ENCODE results near the gene ODR4.
"Not testable (repeated sequence)": the region's sequence is repeated elsewhere in the genome, so short reads cannot be mapped to it uniquely, and the experiment has no call there.

Gene ODR4

DNA sequence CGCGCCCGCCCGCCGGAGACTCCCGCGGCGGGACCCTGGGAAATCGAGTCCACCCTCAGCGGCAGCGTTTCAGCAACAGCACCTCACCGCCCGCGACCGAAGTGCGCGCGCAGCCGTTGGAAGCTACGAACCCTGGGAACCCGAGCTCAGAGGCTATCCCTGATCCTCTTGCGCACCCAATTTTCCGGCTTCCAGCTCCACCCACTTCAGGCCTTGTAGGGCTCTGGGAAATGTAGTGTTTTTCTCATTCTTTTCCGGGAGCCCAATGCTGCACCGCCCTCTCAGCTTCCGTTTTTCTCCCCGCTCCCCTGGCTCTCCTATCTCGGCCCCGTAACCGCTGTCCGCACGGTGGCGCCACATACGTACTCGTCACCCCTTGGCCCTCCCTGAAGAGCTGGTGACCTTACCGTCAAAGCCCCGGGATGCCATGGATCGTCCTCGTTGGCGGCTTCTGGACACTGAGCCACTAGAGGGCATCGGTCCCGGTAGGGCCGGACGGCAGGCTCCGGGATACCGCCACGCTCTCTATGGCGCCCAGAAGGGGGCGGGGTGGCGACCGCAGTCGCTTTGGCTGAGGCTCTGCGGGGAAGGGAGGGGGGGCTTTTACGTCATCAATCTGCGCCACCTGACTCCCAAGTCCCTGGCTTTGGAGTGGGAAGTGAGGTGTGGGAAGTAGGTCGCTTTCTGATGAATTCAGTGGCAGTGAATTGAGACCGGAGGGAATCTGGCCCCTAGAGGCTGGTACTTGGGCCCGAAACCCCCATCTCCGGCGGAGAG lies at the start of gene ODR4, which contains the start of gene TPR:
Gene ODR4 (plus strand): TSS at position 687 of the 777 bp plus-strand sequence. CDS start 3,948 bp downstream, outside the sequence.
Gene TPR (minus strand): TSS at position 102 of the 777 bp plus-strand sequence. CDS start 225 bp downstream, outside the sequence.
- peak; percentile 95 for DNase-seq

DNA sequence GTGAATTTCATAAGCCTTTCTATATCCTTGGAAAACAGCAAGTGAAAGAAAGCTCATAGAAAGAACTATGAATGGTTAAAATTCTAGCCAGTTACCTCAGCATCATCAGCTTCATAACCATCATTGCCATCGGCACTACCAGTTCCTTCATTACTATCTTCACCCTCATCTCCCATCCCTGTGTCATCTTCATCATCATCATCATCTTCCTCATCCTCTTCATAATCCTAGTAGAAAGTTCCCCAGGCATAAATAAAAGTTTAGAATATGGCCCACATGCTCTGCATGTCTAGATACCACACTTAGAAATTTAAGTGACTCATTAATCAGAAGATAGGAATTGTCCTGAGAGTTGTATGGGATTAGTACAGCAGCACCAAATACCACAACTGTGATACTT lies 49.6 kb upstream of the ODR4 start:
- DNase-seq = no peak

DNA sequence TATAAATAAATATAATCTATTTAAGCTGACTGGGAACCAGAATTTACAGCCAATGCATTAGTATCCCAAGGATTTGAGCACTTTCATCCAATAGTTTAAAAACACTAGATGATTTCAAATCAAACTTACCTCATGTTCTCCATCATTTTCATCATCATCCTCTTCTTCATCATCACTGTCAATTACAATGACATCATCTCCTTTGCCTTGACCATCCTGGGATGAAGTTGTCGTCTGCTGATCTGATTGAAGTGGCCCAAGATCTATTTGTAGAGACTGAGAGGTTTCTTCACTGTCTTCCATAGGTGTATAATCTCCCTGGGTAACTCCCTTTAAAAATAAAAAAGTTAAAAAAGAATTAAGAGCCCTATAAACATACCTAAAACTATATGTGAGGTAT lies 48.3 kb upstream of the ODR4 start:
- DNase-seq = no peak

DNA sequence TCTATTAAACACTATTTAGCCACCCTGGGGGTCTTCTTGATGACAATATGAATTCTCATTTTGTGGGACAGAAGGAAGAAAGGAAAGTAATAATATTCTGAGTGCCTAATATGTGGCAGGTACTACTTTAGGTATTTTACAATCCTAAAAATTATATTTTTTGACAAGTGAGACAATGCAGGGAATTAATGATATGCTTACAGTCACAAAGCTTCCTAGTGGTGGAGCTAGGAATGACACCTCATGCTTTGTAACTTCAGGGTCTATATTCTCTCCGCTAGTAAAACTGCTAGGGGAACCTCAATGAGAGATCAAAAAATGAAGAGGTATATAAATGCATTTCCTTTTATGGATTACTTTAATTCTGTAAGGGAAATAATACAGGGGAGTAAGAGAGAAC lies 44.9 kb upstream of the ODR4 start:
- DNase-seq = no peak

DNA sequence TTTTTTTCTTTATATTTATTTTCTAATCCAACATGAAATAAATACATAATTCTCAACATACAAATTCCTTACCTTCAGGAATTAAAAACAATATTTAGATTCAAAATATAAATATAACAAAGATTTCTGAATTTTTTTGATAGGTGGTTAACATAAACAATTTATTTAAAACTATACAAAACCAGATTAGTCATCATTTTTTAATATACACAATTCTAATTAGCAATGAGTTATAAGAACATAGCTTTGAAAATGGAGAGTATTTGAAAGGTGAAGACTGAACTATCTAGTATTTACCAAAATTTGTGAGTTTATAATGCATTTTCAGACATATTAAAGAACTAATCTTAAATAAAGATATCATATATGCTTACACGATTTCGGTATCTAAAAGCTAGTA lies 38.1 kb upstream of the ODR4 start:
- DNase-seq = no peak

DNA sequence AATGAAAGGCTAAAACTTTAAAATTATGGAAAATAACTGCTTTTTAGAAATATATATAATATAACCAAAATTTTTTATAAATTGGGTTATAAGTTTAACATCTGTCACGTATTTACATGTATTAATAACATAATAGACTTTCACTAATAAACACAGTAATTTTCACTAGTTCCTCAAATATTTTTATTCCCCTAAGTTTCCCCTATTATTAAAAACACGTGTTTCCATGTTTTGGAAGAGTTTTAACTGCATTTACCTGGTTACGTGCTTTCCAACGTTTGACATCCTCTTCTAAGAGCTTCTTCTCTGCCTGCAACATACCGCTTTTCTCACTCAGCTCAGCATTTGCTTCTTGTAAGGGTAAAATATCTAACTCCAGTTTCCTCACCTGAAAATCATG lies 34.9 kb upstream of the ODR4 start:
- no peak for DNase-seq

DNA sequence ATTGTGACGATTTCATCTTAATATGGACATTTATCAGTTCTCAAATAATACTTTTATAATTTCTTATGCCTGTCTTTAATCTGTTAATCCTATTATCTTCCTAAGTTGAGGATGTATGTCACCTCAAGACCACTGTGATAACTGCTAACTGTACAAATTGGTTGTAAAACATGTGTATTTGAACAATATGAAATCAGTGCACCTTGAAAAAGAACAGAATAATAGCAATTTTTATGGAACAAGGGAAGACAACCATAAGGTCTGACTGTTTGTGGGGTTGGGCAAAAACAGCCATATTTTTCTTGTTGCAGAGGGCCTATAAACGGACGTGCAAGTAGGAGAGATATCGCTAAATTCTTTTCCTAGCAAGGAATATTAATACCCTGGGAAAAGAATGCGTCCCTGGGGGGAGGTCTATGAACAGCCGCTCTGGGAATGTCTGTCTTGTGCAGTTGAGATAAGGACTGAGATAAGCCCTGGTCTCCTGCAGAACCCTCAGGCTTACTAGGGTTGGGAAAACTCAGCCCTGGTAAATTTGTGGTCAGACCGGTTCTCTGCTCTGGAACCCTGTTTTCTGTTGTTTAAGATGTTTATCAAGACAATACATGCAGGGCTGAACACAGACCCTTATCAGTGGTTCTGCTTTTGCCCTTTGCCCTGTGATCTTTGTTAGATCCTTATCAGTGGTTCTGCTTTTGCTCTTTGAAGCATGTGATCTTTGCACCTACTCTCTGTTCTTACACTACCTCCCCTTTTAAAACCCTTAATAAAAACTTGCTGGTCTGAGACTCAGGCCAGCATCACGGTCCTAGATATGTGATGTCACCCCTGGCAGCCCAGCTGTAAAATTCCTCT lies 27.6 kb upstream of the ODR4 start:
- DNase-seq = not testable (repeated sequence)

DNA sequence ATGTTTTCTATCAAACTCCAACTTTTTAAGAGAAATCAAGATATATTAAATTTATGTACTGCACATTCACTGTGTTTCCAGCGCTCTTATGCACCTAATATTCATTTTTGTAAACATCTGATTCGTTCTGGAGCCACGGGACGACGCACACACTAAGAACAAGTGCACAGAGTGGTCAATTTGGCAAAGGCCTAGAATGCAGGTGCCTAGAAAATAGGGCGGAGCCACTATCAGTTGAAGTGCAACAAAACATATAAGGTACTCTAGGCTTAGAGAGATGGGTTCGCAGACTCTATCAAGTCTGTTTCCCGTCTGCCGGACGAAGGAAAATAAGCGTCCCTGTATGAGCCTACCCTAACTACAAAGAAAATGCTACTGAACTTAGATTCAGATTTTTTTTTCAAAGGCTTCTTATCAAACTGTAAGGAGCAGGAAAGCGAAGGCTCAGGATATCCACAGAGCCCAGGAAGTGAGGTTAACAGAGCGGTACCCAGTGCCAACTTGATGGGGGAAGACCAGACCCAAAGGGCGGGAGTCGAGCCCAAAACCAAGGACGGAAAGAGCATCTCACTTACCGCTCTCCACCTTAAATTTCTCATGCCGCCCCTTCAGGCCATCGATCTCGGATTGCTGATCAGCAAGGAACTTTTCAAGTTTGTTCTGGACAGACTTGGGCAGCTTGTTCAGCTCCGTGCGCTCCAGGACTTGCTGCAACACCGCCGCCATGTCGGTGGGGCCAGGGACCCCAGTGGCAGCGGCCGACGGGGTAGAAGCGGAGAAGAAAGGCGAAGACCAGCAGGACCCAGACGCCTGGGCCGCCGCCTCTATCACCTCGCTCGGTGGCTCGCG lies 1.1 kb upstream of the ODR4 start:
- peak; percentile 21 for DNase-seq

DNA sequence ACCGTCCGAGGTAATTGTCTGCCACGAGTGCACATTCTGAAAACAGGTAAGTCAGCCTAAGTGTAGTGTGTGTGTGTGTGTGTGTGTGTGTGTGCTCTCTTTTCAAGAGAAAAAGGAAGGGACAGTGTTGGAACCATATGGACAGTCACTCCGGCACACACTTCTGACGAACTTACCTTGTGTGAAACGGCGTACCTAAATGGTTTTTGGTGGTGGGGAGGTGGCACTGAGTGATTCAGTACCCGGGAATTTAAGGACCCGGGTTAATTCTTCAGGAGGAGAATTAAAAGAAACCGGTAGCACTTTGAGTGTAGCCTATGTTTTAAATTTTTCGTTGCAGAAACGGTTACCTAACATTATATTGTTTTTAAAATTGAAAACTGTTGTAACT lies 286 bp downstream of the ODR4 start:
- no peak for DNase-seq

DNA sequence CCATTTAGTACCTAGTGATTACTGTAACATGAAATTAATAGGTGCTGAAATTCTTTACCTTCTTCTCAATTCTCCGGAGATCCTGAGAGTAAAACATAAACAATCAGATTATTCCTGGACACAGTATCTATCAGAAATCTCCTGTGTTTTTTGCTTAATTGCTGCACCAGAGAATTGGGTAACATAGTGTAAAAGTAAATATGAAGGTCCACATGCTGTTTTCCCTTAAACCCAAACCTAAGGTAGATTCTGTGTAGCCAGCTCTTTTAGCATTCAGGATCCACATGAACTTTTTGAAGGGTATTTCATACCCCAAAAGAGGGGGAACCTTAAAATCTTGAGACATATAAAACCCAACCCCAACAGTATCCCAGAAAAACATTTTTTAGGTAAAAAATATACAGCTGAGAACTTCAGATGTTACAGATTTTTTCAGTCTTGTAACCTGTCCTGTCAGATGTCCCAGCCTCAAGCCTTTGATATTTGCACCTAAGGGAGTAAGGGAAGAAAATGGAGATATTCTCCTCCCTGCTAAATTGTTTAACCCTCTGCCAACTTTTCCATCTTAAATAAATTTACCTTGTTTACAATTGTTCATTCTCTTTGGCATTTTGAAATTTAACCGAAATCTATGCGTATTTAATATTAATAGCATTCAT lies 11.2 kb downstream of the ODR4 start:
- no peak for DNase-seq

DNA sequence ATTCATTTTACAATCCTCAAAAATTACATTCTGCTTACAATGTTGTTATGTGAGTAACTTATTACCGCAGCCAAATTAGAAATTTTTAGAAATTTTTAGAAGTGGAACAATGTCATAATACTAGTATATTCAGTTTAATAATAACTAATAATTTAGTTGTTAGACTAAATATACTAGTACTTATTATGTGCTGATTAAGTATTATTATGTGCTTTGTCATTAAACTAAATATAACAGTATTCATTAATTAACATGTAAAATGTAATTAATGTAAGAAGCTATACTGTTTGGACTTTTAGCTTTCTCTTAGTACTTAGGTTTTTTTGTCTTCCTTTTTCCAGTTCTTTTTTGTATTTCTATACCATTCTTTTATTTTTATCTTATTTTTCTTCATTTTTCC lies 15.3 kb downstream of the ODR4 start:
- DNase-seq = no peak

DNA sequence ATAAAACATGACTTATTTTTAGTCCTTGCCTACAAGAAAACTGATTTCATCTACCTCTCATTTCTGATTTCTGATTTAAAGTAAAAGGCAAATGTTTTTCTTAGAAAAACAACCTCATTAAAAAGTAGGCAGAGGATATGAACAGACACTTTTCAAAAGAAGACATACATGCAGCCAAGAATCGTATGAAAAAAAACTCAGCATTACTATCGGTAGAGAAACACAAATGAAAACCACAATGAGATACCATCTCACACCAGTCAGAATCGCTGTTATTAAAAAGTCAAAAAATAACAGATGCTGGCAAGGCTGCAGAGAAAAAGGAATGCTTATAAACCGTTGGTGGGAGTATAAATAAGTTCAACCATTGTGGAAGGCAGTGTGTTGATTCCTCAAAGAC lies 16.2 kb downstream of the ODR4 start:
- no peak for DNase-seq

DNA sequence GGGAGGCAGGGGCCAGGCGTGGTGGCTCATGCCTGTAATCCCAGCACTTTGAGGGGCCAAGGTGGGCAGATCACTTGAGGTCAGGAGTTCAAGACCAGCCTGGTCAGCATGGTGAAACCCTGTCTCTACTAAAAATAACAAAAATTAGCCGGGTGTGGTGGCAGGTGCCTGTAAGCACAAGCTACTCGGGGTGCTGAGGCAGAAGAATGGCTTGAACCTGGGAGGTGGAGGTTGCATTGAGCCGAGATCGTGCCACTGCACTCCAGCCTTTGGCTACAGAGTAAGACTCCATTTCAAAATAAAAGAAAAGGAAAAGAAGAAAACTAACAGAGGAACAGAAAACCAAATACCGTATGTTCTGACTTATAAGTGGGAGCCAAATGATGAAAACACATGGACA lies 17.1 kb downstream of the ODR4 start:
- DNase-seq = not testable (repeated sequence)

DNA sequence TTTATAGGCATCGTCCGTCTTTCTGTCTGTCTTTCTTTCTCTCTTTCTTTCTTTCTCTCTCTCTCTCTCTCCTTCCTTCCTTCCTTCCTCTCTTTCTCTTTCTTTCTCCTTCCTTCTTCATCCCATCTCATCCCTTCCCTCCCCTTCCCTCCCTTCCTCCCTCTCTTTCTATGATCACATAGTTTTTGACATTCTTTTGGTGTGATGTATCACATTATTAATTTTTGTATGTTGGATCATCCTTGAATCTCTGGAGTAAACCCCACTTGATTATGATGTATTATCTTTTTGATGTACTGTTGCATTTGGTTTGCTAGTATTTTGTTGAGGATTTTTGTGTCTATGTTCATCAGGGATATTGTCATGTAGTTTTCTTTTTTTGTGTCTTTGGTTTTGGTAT lies 25.8 kb downstream of the ODR4 start:
- not testable (repeated sequence) for DNase-seq

DNA sequence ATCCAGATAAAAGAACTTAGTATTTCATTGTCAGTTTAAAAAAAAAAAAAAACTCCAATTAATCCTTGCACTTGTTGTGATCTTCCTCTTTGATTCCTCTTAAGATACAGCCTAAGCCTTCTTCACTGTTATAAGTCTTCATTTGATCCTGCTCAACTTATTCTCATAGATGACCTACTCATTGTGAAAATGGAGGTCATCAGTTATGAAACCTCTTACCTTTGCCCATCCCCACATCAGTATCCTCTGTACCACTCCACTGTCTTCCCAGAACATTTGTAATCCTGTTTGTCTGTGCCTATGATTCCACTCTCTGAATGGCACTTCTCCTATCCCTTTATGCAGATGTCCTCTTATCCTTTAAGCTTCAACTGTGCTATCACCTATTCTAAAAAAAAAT lies 28.0 kb downstream of the ODR4 start:
- DNase-seq = no peak

DNA sequence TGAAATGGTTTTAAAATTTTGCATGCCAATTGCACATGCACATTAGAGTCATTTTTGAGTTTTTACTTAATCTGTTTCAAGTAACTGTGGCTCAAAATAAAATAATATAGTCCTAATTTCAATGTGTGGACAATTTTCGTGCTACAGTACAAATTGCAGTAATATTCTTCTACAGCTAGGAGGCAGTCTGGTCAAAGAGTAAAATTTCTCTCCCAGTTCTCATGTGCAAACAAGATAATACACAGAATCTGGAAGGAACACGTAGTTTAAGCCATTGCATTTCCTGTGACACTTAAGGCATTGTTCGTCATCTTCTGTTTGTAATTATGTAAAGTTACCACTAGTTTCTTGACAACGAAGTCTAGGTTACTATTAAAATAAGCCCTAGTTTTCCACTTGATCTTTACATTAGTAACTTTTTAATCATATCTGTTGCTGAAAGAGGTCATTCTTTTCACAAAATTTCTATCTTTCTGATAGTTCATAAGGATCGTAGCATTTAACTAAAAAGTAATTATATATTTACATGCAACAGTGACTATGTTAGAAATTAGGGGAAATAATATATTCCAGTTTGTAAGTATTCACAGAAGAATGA lies 28.9 kb downstream of the ODR4 start:
- no peak for DNase-seq

DNA sequence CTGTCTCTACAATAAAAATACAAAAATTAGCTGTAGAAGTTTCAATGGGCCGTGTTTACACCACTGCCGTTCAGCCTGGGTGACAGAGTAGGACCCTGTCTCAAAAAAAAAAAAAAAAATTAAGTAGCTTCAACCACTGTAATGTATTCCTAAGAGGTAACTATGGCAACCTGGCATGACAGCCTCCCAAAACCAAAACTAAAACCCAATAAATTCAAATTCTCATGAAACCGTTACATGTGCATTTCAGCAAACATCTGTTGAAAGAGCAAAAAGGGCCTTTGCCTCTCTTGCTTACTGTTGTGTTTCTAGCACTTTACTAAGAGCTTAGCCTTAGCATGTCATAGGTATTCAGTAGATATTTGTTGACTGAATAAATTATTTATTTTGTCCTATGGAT lies 33.5 kb downstream of the ODR4 start:
- DNase-seq = no peak

DNA sequence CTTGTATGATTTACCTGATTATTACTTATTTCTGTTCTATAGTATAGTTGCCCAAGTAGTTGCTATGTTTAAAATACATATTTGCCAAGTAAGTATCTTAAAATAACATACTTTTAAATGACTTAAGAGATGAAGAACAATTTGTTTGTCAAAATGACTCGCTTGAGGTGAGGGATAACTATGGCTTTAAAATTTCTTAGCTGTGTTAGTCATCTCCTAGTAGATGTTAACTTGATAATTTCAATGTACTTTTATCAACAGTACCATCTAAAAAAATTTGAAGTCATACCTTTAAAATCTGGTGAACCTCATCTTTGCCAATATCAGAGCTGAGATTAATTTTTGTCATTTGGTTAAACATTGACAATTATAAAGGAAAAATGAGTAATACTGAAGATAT lies 37.7 kb downstream of the ODR4 start:
- DNase-seq = no peak

DNA sequence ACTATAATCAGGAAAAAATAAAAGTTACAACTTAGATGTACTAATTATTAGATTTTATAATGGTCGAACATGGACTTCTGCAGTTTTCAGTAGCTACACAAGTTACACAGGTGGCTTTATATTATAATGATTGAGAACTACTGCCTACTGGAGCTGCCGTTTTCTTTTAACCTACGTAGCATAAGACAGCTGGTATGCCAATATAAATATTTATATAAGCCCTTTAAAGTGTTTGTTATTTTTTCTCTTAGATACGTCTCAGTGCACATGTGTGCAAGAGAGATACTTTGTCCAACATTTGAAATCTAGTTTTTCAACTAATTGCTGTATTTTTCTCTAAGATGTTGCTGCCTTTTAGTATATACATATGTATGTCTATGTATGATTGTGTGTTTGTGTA lies 42.9 kb downstream of the ODR4 start:
- DNase-seq = no peak

DNA sequence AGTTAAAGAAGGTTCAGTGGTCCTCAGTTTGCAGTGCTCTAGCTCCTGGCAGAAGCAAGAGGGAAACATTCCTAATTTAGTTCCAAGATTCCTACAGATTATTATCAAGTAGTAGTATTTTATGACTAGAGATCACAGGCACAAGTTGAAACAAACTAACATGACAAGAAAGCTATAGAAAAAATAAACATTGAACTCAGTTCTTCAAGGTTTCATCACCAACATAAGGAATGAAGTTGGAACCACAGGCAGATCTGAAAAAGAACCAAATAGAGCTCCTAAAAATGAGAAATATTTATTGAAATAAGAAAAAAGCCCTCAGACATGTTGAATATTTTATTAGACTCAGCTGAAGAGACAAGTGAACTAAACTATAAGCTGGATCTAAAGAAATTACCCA lies 44.7 kb downstream of the ODR4 start:
- DNase-seq = no peak

DNA sequence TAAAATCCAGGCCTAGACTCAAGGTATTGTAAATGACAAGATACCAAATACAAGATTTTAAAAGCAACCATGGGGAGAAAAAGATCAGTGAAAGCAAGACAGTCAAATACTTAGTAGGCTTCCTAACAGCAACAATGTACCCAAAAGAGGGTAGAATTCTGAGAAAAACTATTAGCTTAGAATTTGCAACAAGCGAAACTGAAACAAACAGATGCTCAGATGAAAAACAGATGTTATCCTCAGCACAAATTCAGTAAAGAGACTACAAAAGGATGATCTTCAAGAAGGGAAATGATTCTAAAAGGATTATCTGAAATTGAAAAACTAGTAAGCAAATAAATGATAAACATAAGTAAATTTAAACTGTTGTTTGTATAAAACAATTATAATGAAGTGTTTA lies 45.3 kb downstream of the ODR4 start:
- no peak for DNase-seq

DNA sequence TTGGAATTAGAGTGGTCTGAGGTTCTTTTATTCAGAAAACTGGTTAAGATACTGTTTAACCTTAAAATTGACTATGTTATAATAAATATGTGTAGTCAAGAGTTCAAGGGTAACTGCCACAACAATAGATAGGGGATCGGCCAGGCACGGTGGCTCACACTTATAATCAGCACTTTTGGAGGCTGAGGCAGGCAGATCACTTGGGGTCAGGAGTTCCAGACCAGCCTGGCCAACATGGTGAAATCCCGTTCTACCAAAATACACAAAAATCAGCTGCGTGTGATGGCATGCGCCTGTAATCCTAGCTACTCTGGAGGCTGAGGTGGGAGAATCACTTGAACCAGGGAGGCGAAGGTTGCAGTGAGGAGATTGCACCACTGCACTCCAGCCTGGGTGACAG lies 45.8 kb downstream of the ODR4 start:
- no peak for DNase-seq

All from activated T-cell treated with anti-CD3 and anti-CD28 coated beads, Interleukin-2, amount 50 U/mL, for 1 hour (primary cell).